ENCODE results near the gene CDC40.

DNA sequence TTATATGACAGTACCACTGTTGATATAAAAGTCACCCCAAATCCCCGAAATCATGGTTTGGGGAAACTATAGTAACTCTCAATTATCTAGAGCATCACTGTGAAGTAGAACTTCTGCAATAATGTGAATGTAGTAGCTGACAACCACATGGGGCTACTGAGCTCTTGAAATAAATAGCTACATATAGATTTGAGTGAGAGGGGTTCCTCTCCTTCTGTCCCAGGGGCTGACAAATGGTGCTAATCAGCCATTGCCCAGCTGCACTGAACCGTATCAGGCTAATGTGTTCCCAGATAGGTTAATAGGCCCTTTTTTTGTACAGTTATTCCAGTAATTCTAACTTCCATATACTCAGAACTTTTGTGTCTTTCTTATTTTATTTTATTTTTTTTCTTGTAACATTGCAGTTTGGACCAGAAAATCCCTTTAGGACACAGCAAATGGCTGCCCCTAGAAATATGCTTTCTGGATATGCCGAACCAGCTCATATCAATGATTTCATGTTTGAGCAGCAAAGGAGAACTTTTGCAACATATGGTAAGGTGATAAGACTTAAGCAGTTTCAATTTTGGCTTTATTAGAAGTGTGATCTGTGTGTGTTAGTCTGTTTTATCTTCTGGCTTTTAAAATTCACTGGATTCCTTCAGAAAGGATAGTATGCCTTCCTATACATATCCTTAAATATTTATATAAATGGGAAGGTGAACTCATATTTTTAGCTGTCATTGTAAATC lies 21.1 kb downstream of the CDC40 start:
- TF ChIP-seq, protein P1, sequence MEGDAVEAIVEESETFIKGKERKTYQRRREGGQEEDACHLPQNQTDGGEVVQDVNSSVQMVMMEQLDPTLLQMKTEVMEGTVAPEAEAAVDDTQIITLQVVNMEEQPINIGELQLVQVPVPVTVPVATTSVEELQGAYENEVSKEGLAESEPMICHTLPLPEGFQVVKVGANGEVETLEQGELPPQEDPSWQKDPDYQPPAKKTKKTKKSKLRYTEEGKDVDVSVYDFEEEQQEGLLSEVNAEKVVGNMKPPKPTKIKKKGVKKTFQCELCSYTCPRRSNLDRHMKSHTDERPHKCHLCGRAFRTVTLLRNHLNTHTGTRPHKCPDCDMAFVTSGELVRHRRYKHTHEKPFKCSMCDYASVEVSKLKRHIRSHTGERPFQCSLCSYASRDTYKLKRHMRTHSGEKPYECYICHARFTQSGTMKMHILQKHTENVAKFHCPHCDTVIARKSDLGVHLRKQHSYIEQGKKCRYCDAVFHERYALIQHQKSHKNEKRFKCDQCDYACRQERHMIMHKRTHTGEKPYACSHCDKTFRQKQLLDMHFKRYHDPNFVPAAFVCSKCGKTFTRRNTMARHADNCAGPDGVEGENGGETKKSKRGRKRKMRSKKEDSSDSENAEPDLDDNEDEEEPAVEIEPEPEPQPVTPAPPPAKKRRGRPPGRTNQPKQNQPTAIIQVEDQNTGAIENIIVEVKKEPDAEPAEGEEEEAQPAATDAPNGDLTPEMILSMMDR (IDR thresholded peaks at IDR 0.05 in 2 of 3, conservative IDR thresholded peaks at IDR 0.05 in 1 of 3; ENCODE audit: control insufficient read depth in 2 of 3, extremely low read depth in 1 of 3, insufficient read depth in 1 of 3, low read depth in 3 of 3, low read length in 3 of 3) = no peak
- TF ChIP-seq MYC (IDR thresholded peaks at IDR 0.05; ENCODE audit: insufficient read depth, insufficient read length, insufficient replicate concordance, low read length, severe bottlenecking) = no peak
- TF ChIP-seq POLR2AphosphoS5 (IDR thresholded peaks at IDR 0.05; ENCODE audit: low read length) = no peak
- TF ChIP-seq LARP7 (IDR thresholded peaks at IDR 0.05) = no peak
- TF ChIP-seq POLR2A (IDR thresholded peaks at IDR 0.05; ENCODE audit: low read depth, low read length) = no peak
